ENCODE results near the gene SHFL. TPM values are rescaled to one million over a fixed set of nuclear protein-coding genes. Genes with fewer than 3 reads are reported as not detected.

The SHFL gene
- polyA plus RNA-seq, 4 donors, result 23.0 to 34.7 (median 25.2) TPM

DNA sequence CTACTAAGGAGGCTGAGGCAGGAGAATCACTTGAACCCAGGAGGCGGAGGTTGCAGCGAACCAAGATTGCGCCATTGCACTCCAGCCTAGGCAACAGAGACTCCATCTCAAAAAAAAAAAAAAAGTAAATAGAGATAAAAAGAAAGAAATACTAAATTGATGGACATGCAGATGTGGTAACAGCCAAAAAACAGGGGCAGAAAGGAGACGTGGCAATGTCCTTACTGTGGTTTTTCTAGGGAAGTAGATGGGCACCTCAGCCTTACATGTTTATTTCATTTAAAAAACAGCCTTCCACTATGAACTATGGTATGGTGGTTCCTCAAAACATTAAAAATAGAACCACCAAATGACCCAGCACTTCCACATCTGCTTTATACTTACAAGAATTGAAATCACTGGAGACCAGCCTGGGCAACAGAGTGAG lies 40.1 kb downstream of the SHFL start:
- no peak for DNase-seq (ENCODE audit: low read depth in 4 of 4, low spot score in 3 of 4)

DNA sequence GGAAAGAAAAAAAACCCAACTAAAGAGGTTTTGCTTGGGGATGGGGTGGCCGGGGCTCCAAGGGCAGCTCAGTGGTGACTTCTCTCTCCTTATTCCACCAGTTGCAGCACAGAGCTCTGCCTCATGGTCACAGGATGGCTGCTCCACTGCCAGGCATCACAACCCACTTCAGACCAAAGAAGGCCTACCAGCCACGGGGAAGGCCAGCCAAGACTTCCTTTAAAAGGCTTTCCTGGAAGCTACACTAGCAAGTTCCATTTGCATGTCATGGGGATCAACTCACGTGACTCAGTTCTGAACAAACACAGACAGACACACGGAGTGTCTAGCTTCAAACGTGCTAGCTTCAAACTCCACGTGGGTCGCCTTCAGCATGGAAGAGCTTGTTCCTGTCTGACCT lies 46.8 kb downstream of the SHFL start:
- DNase-seq (ENCODE audit: low read depth in 4 of 4, low spot score in 3 of 4), result no peak

DNA sequence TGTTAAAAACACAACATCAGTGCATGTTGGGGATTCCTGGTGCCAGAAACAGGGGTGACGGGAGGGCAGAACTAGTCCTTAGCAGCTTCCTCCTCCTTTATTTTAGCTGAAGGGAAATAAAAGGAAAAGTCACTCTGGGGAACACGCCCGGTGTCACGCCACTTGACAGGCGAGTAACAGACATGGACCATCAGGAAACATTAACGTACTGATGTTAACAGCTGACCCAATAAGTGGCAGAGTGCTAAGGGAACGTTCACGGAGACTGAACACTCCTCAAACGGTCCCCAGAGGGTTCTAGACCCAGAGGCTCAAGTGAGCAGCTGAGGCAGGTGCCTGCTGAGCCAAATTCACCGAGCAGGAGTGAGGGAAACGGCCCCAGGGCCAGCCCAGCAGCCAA lies 47.5 kb downstream of the SHFL start:
- DNase-seq (ENCODE audit: low read depth in 4 of 4, low spot score in 3 of 4), result no peak

DNA sequence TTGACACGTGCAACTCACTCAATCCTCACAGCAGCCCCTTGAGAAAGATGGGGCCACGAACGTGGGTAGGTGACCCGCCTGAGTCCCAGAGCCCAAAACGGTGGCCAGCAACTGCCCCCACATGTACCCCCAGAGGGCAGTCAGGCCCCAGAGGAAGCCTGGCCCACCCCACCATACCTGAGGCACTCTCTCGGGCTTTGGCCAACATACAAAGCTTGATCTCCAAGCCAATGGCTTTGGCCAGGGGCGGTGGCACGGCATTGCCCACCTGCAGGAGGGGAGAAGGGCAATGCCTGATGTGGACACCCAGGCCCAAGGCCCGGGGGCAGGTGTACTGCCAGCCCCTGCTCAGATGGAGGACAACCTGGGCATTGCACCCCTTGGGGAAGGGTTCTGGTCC lies 47.9 kb downstream of the SHFL start:
- no peak for DNase-seq (ENCODE audit: low read depth in 4 of 4, low spot score in 3 of 4)

DNA sequence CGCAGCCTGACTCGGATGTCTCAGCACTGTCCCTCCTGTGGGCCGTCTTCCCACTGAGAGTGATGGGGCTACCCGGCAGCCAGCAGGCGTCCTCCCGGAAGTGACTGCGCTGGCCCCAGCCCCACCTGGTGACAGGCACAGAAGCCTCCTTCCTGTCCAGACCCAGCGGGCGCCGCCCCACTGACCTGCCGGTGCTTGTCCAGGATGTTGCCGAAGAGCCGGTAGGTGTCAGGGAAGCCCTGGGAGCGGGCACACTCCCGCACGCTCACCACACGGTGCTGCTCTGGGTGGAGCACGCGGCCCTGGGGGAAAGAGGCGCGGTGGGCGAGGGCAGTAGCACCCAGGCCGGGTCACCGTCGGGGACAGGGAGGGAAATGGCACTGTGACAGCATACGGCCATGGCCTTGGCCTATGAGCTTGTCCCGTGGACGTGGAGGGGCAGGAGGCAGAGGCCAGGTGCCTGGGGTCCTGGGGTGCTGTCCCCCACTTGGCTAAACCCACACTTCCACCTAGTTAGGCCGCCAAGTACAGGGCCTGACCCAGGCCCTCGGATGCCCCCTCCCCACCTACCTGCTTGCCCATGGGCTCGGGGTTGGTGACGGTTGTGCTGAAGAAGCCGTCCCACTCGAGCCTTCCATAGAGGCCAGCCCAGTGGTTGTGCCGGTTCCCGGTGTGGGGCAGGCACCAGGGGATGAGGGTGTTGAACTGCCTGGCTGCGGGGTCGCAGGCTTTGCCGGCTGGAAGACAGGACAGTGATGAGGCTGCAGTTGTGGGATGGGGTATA lies 49.6 kb downstream of the SHFL start:
- DNase-seq (ENCODE audit: low read depth in 4 of 4, low spot score in 3 of 4), result no peak

DNA sequence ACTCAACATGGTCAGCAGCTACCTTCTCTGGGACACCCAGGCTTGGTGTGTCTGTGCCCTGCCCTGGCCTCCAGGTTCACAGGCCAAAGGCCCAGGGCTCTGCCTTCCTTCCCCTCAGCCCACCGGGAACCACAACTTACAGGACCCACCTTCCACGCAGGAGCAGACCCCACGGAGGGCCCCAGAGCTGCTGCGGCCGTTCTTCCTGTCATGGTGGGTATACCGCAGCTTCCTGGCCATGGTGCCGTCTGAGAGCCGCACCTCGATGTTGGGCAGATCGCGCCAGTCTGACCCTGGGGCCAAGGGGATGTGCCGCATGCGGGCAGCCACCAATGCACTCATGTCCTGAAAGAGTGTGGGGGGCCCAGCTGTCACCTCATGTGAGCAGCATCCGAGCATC lies 50.8 kb downstream of the SHFL start:
- no peak for DNase-seq (ENCODE audit: low read depth in 4 of 4, low spot score in 3 of 4)

DNA sequence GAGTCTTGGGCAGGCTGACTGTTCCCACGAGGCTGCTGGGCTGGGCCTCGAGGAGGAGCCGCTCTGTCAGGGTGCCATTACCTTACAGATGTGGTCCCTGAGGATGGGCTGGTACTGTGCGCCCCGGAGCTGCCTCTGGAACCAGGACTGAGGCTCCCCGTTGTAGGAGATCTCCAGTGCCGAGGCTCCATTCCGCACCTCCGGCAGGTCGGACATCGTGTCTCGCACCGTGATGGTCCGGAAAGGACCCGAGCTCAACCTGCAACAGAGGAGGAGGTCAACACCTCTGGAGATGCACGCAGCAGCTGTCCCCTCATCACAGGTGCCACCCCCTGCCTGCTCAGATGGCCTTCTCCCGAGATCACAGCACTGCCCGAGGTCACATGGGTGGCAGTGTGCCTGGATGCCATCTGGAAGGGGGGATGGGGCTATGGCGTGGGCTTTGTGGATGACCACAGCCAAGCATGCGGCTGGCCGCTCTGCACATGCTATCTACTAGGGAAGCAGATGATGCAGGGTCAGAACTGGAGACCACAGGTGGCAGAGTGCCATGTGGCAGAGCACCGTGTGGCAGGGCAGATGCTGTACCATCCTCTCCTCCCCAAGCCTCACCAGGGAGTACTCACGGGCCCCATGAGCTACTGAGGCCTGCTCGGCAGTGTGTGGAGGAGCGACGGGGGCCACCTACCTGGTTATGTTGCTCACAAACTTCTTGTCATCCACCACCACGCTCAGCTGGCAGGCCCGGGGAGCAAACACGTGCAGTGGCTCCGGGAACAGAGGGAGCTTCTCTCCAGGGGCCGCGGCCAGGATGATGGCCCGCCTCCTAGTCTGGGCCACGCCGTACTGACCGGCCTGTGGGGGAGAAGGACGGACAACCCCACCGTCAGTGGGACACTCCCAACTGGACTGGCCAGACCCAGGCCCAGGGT lies 51.9 kb downstream of the SHFL start:
- DNase-seq (ENCODE audit: low read depth in 4 of 4, low spot score in 3 of 4), result no peak

DNA sequence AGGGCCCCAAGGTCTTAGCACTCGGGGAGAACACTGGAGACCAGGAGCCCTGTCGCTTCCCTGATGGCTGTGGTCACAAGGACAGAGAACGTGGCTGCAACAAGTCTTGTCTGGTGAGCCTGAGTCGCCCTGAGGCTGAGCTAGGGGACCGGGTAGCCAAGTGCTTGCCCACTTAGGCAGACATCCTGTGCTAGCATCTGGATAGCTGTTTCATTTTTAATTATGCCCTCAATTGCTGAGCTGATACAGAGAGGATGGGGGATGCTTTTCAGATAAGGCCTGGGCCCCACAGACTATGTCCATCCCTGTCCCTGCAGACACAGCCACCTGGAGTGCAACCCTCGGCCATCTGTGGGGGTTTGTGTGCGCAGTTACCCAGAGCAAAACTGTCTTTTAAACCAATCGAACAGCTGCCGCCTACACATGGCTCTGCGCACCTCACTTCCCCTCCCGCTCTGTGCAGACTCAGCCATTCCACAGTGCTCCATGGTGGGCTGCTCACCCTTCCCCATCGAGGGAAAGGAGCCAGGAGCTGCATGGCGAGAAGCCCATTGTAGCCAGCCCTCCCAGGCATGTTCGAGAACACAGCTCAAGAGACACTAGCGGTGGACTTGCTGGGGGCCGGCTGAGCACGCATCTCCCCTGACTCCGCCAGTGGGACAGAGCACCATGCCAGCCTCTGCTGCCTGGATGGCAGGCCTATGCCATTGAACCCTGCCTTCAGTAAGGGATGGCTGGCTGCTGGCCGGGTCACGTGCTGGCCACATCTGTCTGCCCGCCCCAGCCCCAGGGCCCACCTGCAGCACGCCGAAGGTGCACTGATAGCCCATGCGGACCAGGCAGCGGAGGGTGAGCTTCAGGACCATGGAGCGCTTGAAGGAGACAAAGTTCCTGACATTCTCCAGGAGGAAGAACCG lies 53.0 kb downstream of the SHFL start:
- DNase-seq (ENCODE audit: low read depth in 4 of 4, low spot score in 3 of 4), result no peak

DNA sequence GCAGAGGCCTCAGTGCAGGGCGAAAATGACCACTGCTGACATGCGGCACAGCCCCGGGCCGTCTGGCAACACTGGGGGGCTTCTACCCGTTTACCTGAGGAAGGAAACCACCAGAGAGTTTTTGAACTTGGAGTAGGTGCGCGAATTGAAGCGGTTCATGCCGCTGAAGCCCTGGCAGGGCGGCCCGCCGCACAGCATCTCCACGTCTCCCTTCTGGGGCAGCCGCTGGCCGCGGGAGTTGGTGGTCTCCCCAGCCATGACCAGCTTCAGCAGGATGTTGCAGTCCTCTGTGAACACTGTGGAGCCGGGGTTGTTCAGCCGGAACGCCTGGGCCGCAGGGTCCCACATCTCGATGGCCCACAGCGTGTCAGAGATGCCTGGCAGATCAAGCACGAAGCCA lies 53.8 kb downstream of the SHFL start:
- no peak for DNase-seq (ENCODE audit: low read depth in 4 of 4, low spot score in 3 of 4)

DNA sequence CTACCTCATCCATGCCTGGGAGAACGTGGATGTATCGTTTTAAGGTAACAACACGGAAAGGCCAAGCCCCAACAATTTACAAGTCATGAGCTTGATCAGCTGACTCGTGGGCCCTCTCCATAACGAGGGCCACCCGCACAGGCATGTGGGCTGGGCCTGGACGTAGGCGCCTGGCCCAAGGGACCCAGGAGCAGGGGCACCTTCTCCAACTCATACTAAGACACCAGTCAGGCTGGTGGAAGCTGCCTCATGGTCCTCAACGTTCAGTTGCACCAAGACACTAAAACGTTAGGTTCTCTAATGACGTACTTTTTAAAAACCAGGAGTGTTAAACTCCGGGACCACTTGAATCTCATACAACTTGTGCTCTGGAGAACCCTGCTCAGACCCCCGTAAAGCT lies 55.4 kb downstream of the SHFL start:
- no peak for DNase-seq (ENCODE audit: low read depth in 4 of 4, low spot score in 3 of 4)

DNA sequence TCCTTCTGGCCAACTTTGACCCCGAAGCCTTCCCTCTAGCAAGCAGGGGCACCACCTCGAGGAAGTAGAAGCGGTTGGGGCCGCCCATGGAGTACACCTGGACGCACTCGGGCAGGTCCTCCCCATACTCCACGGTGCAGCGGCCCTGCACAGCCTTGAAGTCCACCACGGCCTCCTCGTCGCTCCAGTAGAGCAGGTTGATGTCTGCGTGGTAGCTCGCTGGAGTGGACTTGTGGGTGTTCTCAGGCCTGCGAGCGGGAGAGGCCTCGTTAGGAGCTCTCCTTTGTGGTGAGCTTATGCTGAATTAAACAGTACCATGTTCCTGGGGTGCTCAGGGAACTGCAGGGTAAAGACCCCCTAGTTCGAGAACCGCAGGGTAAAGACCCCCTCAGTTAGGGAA lies 55.9 kb downstream of the SHFL start:
- DNase-seq (ENCODE audit: low read depth in 4 of 4, low spot score in 3 of 4), result no peak

Other genes with a start within 250 kb of the SHFL start
- 10 to 100 TPM; 17.8 to 30.7 (median 23.2) TPM for gene OLFM2, start 149.8 kb upstream of the SHFL start, polyA plus RNA-seq (ENCODE audit: insufficient read length in 4 of 4)
- 10 to 100 TPM in 1 of 4 donors, 1 to 10 TPM in 3; 1.1 to 14.4 (median 1.7) TPM for gene COL5A3, start 75.8 kb upstream of the SHFL start, polyA plus RNA-seq (ENCODE audit: insufficient read length in 4 of 4)
- gene RDH8, start 72.8 kb upstream of the SHFL start, polyA plus RNA-seq (ENCODE audit: insufficient read length in 4 of 4), result not detected
- gene ANGPTL6, start 16.4 kb downstream of the SHFL start, polyA plus RNA-seq (ENCODE audit: insufficient read length in 4 of 4), result 1 to 10 TPM in 3 of 4 donors, under 1 TPM in 1; 0.66 to 3.0 (median 2.4) TPM
- gene PPAN, start 20.0 kb downstream of the SHFL start, polyA plus RNA-seq (ENCODE audit: insufficient read length in 4 of 4), result 10 to 100 TPM; 20.6 to 39.8 (median 25.9) TPM
- 10 to 100 TPM in 1 of 4 donors, 1 to 10 TPM in 3; 6.6 to 17.4 (median 8.7) TPM for gene P2RY11, start 25.4 kb downstream of the SHFL start, polyA plus RNA-seq (ENCODE audit: insufficient read length in 4 of 4)
- 100 to 1,000 TPM; 152 to 226 (median 197) TPM for gene EIF3G, start 33.6 kb downstream of the SHFL start, polyA plus RNA-seq (ENCODE audit: insufficient read length in 4 of 4)
- 100 to 1,000 TPM in 3 of 4 donors, 10 to 100 TPM in 1; 82.1 to 134 (median 119) TPM for gene DNMT1, start 108.6 kb downstream of the SHFL start, polyA plus RNA-seq (ENCODE audit: insufficient read length in 4 of 4)
- 10 to 100 TPM; 11.6 to 15.1 (median 12.9) TPM for gene S1PR2, start 145.0 kb downstream of the SHFL start, polyA plus RNA-seq (ENCODE audit: insufficient read length in 4 of 4)
- gene MRPL4, start 165.9 kb downstream of the SHFL start, polyA plus RNA-seq (ENCODE audit: insufficient read length in 4 of 4), result 10 to 100 TPM; 30.1 to 54.0 (median 34.2) TPM
- 10 to 100 TPM in 1 of 4 donors, 1 to 10 TPM in 3; 5.8 to 10.3 (median 7.3) TPM for gene ICAM1, start 184.8 kb downstream of the SHFL start, polyA plus RNA-seq (ENCODE audit: insufficient read length in 4 of 4)
- 1 to 10 TPM in 1 of 4 donors, under 1 TPM in 3; 0.36 to 1.5 (median 0.45) TPM for gene ICAM4, start 200.6 kb downstream of the SHFL start, polyA plus RNA-seq (ENCODE audit: insufficient read length in 4 of 4)
- gene ICAM5, start 203.6 kb downstream of the SHFL start, polyA plus RNA-seq (ENCODE audit: insufficient read length in 4 of 4), result under 1 TPM; 0.15 to 0.24 (median 0.22) TPM
- 10 to 100 TPM in 1 of 4 donors, 1 to 10 TPM in 3; 4.4 to 10.6 (median 5.3) TPM for gene ZGLP1, start 223.5 kb downstream of the SHFL start, polyA plus RNA-seq (ENCODE audit: insufficient read length in 4 of 4)
- gene FDX2, start 229.7 kb downstream of the SHFL start, polyA plus RNA-seq (ENCODE audit: insufficient read length in 4 of 4), result 10 to 100 TPM; 12.7 to 25.3 (median 15.8) TPM
- 10 to 100 TPM; 24.0 to 40.5 (median 26.5) TPM for gene RAVER1, start 247.2 kb downstream of the SHFL start, polyA plus RNA-seq (ENCODE audit: insufficient read length in 4 of 4)

All from left renal pelvis (tissue), 4 donors.